Coronary artery (tissue), 2 donors: Measurements from ENCODE around the gene TUBGCP6.

ENCODE experiments used
- DNase-seq: peaks from one replicate; pipeline ENCODE4 v3.0.0-alpha.2; 2017; ENCODE audit warnings: low spot score
- H3K27ac ChIP-seq, 2 donors: fragments of 200-600 bp; sonication (generic); one replicate each; pipeline ENCODE4 v1.5.1; 2016 to 2019
- H3K4me3 ChIP-seq: fragments of 200-600 bp; sonication (generic); 2 replicates; pipeline ENCODE4 v1.5.1; 2016; ENCODE audit warnings: mild to moderate bottlenecking, moderate library complexity
- CTCF ChIP-seq: fragments of 200-600 bp; sonication (generic); IDR thresholded peaks from one replicate; pipeline ENCODE4 v1.5.1; 2019; ENCODE audit warnings: antibody characterized with exemption

TUBGCP6 gene

GRCh38 chr22:50221410-50222300 lies 23.2 kb downstream of the TUBGCP6 start:
- Histone ChIP-seq H3K27ac (no peak overlapping the region), H3K4me3 (no peak overlapping the region)
- no peak for TF ChIP-seq CTCF
- no peak for DNase-seq

- Histone ChIP-seq H3K4me3 (no peak overlapping the region), H3K27ac (no peak overlapping the region)
- TF ChIP-seq CTCF: no peak
- DNase-seq: no peak
These were observed 24.0 kb downstream of the TUBGCP6 start for GRCh38 chr22:50220603-50221409.

- no peak for DNase-seq
- no peak for TF ChIP-seq CTCF
- no peak overlapping the region for H3K27ac ChIP-seq
- no peak overlapping the region for H3K4me3 ChIP-seq
These were observed 24.8 kb downstream of the TUBGCP6 start for GRCh38 chr22:50219800-50220602.

- DNase-seq: no peak
- H3K4me3 ChIP-seq: no peak overlapping the region
- TF ChIP-seq CTCF: no peak
- no peak overlapping the region for H3K27ac ChIP-seq
These were observed 25.7 kb downstream of the TUBGCP6 start for GRCh38 chr22:50218996-50219727.

- TF ChIP-seq CTCF: no peak
- Histone ChIP-seq H3K27ac (no peak overlapping the region), H3K4me3 (no peak overlapping the region)
- DNase-seq: no peak
These were observed 26.4 kb downstream of the TUBGCP6 start for GRCh38 chr22:50218153-50218995.
